Loucy (cell line): Measurements from ENCODE around the gene ANKRD6.

Experiments used
- EZH2phosphoT487 ChIP-seq: fragments of 200-600 bp; IDR thresholded peaks from 2 replicates; pipeline ENCODE4 v1.6.1; 2018; ENCODE audit warnings: antibody characterized with exemption, mild to moderate bottlenecking, moderate library complexity, borderline replicate concordance
- TF ChIP-seq, protein P1 (sequence below): fragments of 200-600 bp; sonication (generic); conservative IDR thresholded peaks from 2 replicates; pipeline ENCODE4 v1.5.1; 2014; ENCODE audit warnings: mild to moderate bottlenecking, antibody characterized with exemption, low read length

DNA sequence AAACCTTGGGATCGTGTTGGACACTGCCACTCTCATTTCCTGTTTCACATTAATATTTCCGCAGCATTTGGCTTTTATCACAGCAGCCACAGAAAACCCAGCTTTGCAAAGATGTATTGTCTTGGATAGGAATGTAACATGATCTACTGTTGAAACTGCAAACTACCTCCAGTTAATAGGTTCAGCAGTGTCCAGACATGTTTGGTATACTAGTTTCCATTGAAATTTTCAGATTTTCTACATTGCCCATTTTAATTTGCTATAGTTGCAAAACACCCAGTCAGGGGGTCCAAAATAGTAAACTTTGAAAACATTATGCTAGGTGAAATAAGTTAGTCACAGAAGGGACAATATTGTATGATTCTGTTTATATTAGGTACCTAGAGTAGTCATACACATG, 3.3 kb downstream of the ANKRD6 start:
- TF ChIP-seq, protein P1, sequence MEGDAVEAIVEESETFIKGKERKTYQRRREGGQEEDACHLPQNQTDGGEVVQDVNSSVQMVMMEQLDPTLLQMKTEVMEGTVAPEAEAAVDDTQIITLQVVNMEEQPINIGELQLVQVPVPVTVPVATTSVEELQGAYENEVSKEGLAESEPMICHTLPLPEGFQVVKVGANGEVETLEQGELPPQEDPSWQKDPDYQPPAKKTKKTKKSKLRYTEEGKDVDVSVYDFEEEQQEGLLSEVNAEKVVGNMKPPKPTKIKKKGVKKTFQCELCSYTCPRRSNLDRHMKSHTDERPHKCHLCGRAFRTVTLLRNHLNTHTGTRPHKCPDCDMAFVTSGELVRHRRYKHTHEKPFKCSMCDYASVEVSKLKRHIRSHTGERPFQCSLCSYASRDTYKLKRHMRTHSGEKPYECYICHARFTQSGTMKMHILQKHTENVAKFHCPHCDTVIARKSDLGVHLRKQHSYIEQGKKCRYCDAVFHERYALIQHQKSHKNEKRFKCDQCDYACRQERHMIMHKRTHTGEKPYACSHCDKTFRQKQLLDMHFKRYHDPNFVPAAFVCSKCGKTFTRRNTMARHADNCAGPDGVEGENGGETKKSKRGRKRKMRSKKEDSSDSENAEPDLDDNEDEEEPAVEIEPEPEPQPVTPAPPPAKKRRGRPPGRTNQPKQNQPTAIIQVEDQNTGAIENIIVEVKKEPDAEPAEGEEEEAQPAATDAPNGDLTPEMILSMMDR = no peak
- TF ChIP-seq EZH2phosphoT487 = no peak
